Left colon (tissue), 2 donors: ENCODE results near the gene RNF150. TPM values are rescaled to one million over a fixed set of nuclear protein-coding genes. Genes with fewer than 3 reads are reported as not detected.

Experiments used
- ATAC-seq: fragments of 200-7000 bp; cut with Tn5 transposase; one replicate; pipeline ENCODE4 v1.9.1; 2020; ENCODE audit warnings: mild to moderate bottlenecking, moderate library complexity
- DNase-seq, 2 donors: peaks; one replicate each; pipeline ENCODE4 v3.0.0-alpha.2; 2020
- intact Hi-C, 2 donors: fragments of 100-400 bp; cut with DNase I in 1 of 2; cut with micrococcal nuclease in 1 of 2; formaldehyde crosslinking; loops; one replicate each; pipeline versions ENCODE4 v1.11.2 to v1.14.0; 2022; cut with DNase I, micrococcal nuclease
- total RNA-seq, 2 donors: library from RNA; stranded (reverse); fragmentation: NEBNext Ultra II Directional; extraction: Animal tissue kit (Norgen Biotek cat#: 25700); gene quantifications; one replicate each; pipeline ENCODE4 v1.2.1, GENCODE V29; 2021
- donor health status: DM: no; HTN: no; CAD: no.
- donor health status: DM: yes; HTN: yes; CAD: no.

The RNF150 gene
- total RNA-seq, 2 donors from 2014 or later, result 0.70 to 9.9 TPM

GRCh38 chr4:140955641-140956040 is 177.6 kb downstream of the RNF150 start:
- DNase-seq, result no peak

GRCh38 chr4:140952717-140953116 is 180.6 kb downstream of the RNF150 start:
- ATAC-seq, result no peak
- intact Hi-C loops, result no loop called here
- DNase-seq, result no peak

More at GRCh38 chr4:140955641-140956040, 177.6 kb downstream of the RNF150 start:
- no peak for ATAC-seq
- intact Hi-C loops, result no loop called here

DNA sequence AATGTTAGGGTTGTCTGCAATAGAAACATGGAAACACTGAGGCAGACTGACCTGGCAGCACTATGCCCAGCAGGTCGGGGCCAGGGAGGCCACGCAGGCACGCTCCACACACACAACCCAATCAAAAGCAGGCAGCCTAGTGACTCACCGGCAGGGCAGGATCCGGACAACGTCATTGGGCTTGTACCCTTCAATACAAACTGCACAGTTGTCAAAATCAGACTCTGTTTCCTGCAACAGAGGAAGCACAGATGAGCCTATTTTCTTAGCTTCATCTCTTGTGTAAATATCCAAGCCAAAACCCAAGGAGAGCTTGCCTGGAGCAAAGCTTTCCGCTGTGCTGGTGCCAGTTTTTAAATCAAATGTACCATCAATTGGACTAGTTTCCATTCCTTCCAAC is 185.8 kb downstream of the RNF150 start:
- ATAC-seq (no peak), DNase-seq (peak in 1 of 2 donors; percentile 62)
- intact Hi-C loops, result no loop called here

DNA sequence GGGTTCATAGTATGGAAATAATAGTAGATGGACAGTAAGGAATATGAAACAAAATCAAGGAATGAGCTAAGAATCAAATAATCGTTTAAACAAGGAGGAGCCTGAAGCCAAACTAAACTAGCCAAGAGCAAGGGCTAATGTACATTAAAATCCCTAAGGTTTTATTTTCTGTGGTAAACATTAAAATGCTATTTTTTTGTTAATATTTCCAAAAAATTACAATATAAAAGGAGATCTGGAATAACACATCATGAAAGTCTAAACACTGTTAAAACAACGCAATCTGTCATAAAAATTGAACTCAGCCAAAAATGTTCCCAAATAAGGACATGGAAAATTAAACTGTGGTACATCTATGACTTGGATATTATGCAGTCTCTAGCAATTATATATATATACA is 188.2 kb downstream of the RNF150 start:
- no peak for ATAC-seq
- intact Hi-C loops, result no loop called here

DNA sequence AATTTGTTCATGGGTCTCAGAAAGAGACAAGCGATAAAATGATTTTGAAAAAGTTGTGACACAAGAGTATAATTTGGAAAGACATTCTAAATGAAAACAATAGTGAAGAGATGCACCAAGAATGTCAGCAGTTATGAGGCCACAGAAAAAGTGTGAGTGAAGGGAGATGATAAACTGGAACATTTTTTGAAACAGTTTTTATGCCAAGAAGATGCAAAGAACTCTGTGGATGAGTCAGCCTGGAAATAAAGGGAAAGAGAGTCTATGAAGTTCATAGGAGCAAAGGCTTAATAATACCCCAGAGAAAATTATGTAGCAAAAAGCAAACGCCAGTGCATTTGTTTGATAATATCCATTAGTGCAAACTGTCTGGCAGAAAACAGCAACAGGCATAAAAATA is 188.7 kb downstream of the RNF150 start:
- DNase-seq (no peak), ATAC-seq (no peak)
- intact Hi-C loops, result no loop called here

More for the DNA sequence above, 188.2 kb downstream of the RNF150 start:
- no peak for DNase-seq

DNA sequence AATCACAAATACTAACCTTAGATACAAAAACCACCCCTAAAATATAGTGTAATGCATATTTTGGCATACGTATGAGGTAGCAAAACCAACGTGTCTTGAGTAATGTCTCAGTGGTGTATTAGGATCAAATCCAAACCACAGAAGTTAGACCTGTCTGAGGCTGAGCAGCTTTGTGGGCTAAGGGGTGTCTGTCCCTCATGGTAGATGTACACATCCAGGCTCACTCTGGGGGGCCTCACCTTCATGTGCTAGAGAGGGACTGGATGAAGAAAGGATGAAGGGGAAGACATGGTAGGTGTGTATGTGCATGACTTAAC is 189.1 kb downstream of the RNF150 start:
- intact Hi-C loops, result no loop called here
- DNase-seq (no peak), ATAC-seq (no peak)

GRCh38 chr4:140943486-140944198 is 189.6 kb downstream of the RNF150 start:
- intact Hi-C loops, result no loop called here
- ATAC-seq (no peak), DNase-seq (no peak)

DNA sequence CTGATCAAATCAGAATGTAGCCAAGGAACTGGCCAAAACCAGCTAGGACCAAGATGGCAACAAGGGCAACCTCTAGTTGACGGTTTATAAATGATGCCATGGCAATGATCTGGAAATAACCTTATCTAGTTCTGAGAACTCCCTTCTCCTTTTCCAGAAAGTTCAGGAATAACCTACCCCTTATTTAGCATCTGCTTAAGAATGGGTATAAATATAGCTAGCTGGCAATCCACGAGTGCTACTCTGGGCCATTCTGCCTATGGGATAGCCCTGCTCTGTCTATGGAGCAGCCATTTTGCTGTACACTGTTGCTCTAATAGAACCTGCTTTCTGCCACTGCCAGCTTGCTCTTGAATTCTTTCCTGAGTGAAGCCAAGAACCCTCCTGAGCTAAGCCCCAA is 192.7 kb downstream of the RNF150 start:
- intact Hi-C loops, result no loop called here
- no peak for ATAC-seq
- no peak for DNase-seq

DNA sequence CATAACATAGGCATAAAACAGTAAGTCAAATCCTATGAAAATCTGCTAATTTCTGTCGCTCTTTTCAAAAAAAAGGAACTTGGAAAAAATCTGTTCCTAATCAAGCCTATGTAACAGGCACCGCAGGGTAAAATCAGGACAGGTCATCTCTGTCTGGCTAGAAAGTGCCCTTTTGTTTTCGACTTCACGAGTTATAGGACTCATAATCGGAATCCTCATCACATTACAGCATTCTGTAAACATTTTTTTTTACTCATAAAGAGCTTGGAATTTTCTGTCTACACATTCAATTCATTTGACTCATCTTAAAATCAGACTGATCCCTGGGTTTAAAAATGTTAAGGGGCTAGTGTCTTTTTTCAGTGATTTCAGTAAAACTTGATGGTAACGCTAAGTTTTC is 195.4 kb downstream of the RNF150 start:
- intact Hi-C loops, result no loop called here
- no peak for ATAC-seq

DNA sequence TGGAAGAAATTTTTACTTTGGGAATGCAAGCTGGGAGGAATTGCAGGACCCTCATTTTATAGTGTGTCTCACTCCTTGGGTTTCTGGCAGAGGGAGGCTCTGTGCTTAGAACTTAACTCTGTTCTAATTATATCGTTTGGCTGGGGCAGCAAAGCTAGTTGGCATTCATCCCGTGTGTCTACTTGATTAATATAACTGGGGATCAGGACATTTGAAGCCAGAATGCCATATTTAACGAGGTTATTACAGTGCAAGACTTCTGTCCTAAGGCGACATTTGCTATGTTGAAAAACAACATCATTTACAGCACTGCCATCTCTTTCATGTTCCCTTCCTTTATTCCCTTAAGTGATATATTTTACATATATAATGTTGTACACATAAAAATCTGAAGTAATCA is 198.0 kb downstream of the RNF150 start:
- DNase-seq (peak in 1 of 2 donors; percentile 28), ATAC-seq (no peak)
- intact Hi-C loops, result no loop called here

More for the DNA sequence above, 195.4 kb downstream of the RNF150 start:
- no peak for DNase-seq

GRCh38 chr4:140932501-140933045 is 200.7 kb downstream of the RNF150 start:
- ATAC-seq (no peak), DNase-seq (no peak)
- intact Hi-C loops, result no loop called here

DNA sequence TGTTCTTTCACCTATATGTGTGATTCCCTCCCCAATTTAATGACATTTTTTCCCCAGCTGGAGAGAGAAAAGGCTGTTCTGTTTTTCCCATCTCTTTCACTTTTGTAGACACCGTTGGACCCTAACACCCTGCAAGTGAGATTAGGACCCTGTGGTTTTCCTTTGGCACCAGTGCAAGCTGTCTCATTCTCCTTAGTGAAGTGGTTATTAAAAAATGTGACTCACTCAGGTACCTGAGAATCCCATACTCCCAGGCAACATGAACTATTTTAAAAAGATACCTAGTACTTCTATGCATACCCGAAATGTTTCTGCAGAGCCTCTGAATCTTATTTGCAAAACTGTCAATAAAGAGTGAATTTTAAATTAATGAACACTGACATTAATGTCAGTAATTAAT is 201.4 kb downstream of the RNF150 start:
- intact Hi-C loops, result no loop called here

GRCh38 chr4:140930557-140930956 is 202.7 kb downstream of the RNF150 start:
- intact Hi-C loops, result no loop called here
- ATAC-seq (no peak), DNase-seq (no peak)

More for the DNA sequence above, 201.4 kb downstream of the RNF150 start:
- DNase-seq (no peak), ATAC-seq (no peak)

DNA sequence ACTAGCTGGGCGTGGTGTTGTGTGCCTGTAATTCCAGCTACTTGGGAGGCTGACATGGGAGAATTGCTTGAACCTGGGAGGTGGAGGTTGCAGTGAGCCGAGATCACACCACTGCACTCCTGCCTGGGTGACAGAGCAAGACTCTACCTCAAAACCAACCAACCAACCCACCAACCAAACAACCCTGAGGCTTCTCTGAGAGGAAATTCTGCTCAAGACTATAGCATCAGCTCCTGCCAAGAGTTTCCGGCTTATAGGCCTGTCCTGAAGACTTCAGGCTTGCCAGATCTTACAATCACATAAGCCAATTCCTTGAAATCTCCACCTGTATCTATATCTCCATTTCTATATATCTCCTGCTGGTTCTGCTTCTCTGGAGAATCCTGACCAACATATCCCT is 203.3 kb downstream of the RNF150 start:
- intact Hi-C loops, result no loop called here
- DNase-seq (no peak), ATAC-seq (no peak)

GRCh38 chr4:140928880-140929279 is 204.4 kb downstream of the RNF150 start:
- ATAC-seq (no peak), DNase-seq (no peak)
- intact Hi-C loops, result no loop called here

- intact Hi-C loops, result no loop called here
Observed at GRCh38 chr4:140926672-140927071, 206.6 kb downstream of the RNF150 start.

DNA sequence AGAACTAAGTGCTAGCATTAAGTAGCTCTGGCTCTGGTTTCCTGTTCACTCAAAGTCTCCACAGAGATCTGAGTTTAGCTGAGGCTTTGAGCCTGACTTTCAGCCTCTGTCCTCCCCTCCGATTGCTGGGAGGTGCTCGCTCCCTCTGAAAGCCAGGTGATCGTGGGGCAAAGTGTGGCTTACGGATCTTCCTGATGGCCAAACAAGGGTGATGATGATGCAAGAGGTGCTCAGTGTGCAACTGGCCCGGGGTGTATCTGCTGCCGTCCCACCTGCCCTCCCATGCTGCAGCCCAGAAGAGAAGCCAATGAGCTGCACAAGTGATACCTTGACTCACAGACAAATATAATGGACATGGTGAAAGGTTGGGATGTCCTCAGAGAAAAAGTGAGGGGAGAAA is 207.9 kb downstream of the RNF150 start:
- DNase-seq (no peak), ATAC-seq (no peak)
- intact Hi-C loops, result no loop called here

More at GRCh38 chr4:140926672-140927071, 206.6 kb downstream of the RNF150 start:
- ATAC-seq (no peak), DNase-seq (no peak)

GRCh38 chr4:140924761-140925392 is 208.4 kb downstream of the RNF150 start:
- DNase-seq, result no peak
- no peak for ATAC-seq
- intact Hi-C loops, result no loop called here

DNA sequence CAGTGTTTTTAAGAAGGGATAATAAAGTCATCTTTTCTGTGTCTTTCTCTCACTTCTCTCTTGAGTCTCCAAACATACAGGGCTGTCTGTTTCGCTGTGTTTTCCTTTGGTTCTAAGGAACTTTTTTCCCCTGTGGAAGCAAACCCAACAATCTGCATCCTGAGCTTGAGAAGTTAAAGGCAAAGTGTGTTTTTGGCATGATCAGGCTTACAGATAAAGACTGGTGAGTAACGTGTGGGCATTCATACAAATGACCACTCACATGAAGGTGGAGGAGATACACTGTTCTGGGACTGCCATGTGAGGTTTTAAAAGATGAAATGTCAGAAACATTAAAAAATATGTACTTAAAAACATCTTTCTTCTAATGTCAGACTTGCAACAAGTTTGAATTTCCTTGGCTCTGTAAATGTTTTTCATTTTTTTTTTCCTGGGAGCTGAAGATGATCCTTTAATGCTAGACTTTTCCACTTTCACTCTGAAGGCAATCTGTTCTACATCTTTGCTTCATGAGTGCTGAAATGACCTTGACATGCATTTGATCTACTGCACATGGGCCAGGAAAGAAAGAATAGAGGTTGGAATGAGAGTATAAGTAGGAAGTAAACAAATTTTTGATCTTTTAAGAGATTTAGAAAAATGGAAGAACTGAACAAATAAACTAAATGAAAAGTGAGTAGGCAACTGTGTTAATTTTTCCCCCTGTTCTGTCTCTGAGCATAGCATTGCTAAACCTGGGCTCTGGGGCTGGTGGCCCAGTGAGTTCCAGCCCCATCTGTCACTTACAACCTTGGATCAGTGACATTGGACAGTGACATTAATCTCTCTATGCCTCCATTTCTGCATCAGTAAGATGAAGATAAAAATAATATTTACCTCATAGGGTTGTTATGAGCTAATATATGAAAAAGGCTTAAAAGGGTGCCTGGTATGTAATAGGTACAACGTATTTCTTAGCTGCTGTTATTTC is 226.0 kb downstream of the RNF150 start:
- ATAC-seq (no peak), DNase-seq (no peak)
- intact Hi-C loops, result no loop called here
